KOPT-K1 (cell line): ENCODE results near the gene CELSR1.

Experiments used
- H3K27ac ChIP-seq: fragments of 200-600 bp; sonication (generic); 2 replicates; pipeline ENCODE4 v1.5.1; 2016; ENCODE audit warnings: antibody characterized with exemption, mild to moderate bottlenecking, low read depth, low read length; ENCODE audit not compliant: poor library complexity, severe bottlenecking
- H3K36me3 ChIP-seq: fragments of 200-600 bp; sonication (generic); 2 replicates; pipeline ENCODE4 v1.5.1; 2017; ENCODE audit warnings: antibody characterized with exemption, mild to moderate bottlenecking, low read length, moderate library complexity; ENCODE audit not compliant: insufficient read depth
- H3K9me3 ChIP-seq: fragments of 200-600 bp; sonication (generic); 2 replicates; pipeline ENCODE4 v1.5.1; 2017; ENCODE audit warnings: antibody characterized with exemption, low read length, mild to moderate bottlenecking; ENCODE audit not compliant: insufficient read depth, poor library complexity, severe bottlenecking

The CELSR1 gene

GRCh38 chr22:46366327-46366731 lies 171.1 kb downstream of the CELSR1 start:
- H3K27ac ChIP-seq, result no peak overlapping the region
- no peaks in the 10 kb centered on the region for H3K9me3 ChIP-seq
- no peaks in the 10 kb centered on the region for H3K36me3 ChIP-seq

DNA sequence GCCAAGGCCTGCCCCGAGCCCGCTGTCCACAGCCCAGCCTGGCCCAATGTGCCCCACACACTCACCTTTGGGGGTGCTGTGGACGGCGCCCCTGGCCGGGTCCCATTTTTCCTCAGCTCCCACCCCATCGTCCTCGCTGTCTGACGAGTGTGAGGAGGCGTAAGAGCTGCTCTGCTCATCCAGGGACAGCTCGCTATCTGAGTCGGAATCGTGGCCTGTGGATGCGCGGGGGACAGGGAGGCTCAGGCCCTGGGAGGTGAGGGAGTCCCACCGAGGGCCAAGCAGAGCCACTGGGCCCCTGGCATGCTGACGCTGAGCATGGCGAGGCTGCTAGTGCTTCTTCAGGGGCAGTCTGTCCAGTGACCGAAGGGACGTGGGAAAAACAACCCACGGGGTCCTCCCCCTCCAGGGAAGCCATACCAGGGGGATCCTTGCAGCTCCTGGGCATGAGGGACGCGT lies 172.2 kb downstream of the CELSR1 start:
- no peaks in the 10 kb centered on the region; the same call in 1 of the 2 replicates for H3K36me3 ChIP-seq
- no peak overlapping the region for H3K27ac ChIP-seq

DNA sequence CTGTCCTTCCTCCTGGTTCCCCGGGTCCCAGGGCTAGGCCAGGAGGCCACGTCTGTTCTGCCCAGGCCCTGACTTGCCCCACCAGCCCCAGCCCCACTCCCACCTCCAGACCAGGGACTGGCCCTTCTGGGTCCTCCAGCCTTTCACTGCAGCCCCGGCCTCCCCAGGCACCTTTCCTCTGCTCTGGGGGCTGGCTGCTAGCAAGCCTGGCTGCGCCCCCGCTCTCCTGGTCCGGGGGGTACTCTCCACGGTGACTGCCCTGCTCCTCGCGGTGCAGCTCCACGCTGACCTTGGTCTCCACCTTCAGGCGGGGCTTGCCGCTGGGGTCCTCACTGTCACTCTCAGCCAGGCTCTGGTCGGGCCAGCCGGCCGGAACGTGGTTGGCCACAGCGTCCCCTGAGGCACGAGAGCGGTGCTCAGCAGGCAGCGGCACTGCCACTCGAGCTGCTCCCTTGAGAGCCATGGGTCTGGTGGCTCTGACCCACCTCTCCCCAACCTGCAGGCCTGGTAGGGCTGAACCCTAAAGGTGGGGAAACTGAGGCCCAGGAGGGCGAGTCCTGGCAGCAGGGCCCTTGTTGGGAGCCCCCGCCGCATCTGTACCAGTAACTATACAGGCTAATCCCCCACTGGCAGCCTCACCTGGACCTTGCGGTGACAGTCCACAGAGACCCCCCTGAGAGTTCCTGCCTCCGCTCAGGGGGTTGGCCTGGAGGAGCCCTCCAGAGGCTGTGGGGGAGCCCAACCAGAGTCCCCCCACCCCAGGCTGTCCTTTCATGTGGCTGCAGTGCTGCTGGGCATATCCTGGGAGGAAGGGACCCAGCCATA lies 172.9 kb downstream of the CELSR1 start:
- H3K36me3 ChIP-seq, result no peaks in the 10 kb centered on the region; the same call in 1 of the 2 replicates
- H3K9me3 ChIP-seq, result no peaks in the 10 kb centered on the region

More for the DNA sequence above, 172.2 kb downstream of the CELSR1 start:
- H3K9me3 ChIP-seq, result no peaks in the 10 kb centered on the region

GRCh38 chr22:46363611-46364321 lies 173.7 kb downstream of the CELSR1 start:
- no peaks in the 10 kb centered on the region for H3K9me3 ChIP-seq
- no peak overlapping the region for H3K27ac ChIP-seq
- H3K36me3 ChIP-seq, result peaks cover 6% of the 10 kb centered on the region; the same call in 1 of the 2 replicates

More for the DNA sequence above, 172.9 kb downstream of the CELSR1 start:
- H3K27ac ChIP-seq, result no peak overlapping the region

DNA sequence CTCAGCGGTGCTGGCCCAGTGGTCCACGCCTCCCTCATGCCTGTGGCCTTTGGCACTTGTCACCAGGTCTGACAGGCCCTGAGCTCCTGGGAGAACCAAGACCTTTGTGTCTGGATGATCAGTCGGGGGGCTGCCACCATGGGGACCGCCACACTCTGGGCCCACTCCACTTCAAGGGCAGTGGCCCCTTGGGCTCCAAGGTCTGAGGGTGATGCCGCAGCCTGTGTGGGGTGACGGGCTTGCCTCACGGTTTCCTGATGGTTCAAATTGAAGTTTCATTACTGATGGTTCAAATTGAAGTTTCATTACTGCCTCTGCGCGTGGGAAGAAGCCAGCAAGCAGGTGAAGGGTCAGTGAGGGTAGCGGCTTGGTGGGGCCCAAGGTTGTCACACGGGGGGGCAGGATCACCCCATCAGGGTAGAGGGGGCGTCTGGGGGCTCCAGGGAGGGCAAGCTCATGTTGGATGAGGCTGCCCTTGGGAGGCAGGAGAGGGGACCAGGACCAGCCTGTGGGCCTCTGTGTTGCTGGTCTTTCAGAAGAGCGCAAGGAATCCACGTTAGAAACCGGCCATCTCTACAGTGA lies 174.4 kb downstream of the CELSR1 start:
- Histone ChIP-seq H3K36me3 (peaks cover 13% of the 10 kb centered on the region; the same call in 1 of the 2 replicates), H3K27ac (no peak overlapping the region), H3K9me3 (no peaks in the 10 kb centered on the region)

DNA sequence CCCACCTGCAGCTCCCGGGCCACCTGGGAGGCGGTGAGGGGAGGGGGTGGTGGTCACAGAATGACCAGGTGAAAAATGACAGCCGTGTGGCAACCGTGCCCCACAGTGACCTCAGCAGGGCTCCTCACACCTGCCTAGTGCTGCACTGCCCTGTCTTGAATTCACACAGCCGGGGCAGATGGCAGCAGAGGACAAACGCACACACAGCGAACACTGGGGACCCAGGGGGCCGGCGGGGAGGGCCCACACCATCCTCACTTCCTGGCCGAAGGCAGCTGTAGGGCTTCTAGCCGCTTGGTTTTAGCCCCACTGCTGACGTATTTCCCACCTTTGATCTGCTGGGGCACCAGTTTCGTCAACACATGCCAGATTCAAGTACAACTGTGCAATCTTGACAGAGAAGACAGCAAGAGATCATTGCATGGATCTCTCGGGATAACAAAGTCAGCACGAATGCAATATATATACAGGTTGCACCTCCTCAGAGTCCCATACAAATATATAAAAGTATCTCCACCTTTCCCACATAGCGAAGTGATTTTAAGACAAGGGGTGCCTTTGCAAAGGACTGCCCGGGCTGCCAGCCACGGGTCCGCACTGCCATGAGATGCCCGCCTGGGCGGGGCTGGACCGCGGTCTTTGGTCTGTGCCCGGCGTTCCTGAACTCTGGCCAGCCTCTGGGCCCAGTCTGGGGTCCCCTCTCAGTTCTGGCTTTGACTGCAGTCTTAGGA lies 175.1 kb downstream of the CELSR1 start:
- Histone ChIP-seq H3K9me3 (no peaks in the 10 kb centered on the region), H3K36me3 (peaks cover 17% of the 10 kb centered on the region; the same call in 1 of the 2 replicates), H3K27ac (no peak overlapping the region)

GRCh38 chr22:46361826-46362202 lies 175.6 kb downstream of the CELSR1 start:
- peaks cover 23% of the 10 kb centered on the region; the same call in 1 of the 2 replicates for H3K36me3 ChIP-seq
- H3K27ac ChIP-seq, result no peak overlapping the region
- H3K9me3 ChIP-seq, result no peaks in the 10 kb centered on the region

DNA sequence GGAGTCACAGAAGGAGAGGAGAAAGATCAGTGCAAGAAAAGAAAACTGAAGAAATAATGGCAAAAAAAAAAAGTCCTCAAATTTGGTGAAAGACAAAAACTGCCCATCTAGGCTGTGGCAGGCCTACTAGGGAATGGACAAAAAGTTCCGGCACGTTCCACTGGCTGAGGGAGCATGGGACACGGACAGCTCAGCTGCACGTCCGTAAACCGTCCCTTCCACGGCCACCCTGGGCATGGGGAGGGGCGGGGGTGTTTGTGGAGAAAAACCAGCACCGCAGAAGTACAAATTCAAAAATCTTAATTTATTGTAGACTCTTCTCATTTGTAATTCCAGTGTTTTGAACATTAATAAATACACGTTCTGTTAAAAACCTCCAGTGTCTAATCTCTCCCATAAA lies 176.5 kb downstream of the CELSR1 start:
- Histone ChIP-seq H3K9me3 (no peaks in the 10 kb centered on the region), H3K27ac (no peak overlapping the region), H3K36me3 (peaks cover 32% of the 10 kb centered on the region)

DNA sequence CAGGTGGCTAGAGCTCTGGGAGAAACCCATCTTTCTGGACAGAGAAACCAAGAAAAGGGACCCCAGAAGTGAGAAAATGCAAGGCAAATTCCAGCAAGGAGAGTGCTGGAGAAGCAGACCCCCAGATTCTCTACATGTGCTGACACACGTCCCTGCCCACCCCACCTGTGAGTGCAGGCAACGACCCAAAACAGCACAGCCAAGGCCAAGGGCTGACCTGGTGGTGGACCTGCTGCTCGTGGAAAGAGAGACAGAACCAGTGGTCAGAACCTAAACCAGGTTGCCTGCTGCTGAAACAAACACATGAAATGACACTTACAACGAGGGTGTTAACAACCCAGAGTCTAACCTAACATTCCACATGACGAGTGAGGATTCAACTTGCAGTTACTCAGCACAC lies 177.3 kb downstream of the CELSR1 start:
- H3K36me3 ChIP-seq, result peaks cover 40% of the 10 kb centered on the region

DNA sequence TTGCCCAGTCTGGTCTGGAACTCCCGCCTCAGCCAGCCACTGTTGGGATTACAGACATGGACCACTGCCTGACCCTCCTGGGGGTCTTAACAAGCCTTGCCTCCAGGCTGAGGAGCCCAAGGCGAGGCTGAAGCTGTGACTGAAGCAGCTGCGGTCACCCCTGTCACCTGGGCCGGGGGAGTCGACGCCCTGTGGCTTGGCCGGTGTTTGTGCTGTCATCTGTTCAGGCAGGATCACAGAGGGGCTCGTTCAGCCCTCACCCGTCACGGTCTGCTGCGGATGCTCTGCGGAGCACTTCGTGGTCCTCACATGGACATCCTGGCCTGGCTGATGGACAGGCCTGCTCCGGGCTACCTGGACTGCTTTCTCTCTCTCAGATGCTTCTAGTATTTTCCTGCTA lies 178.1 kb downstream of the CELSR1 start:
- H3K9me3 ChIP-seq, result no peaks in the 10 kb centered on the region
- H3K27ac ChIP-seq, result no peak overlapping the region
- peaks cover 47% of the 10 kb centered on the region for H3K36me3 ChIP-seq

More for the DNA sequence above, 177.3 kb downstream of the CELSR1 start:
- no peaks in the 10 kb centered on the region for H3K9me3 ChIP-seq
- no peak overlapping the region for H3K27ac ChIP-seq

- H3K36me3 ChIP-seq, result peaks cover 53% of the 10 kb centered on the region
- H3K27ac ChIP-seq, result no peak overlapping the region
- no peaks in the 10 kb centered on the region for H3K9me3 ChIP-seq
Observed at GRCh38 chr22:46358766-46359165, 178.7 kb downstream of the CELSR1 start.

DNA sequence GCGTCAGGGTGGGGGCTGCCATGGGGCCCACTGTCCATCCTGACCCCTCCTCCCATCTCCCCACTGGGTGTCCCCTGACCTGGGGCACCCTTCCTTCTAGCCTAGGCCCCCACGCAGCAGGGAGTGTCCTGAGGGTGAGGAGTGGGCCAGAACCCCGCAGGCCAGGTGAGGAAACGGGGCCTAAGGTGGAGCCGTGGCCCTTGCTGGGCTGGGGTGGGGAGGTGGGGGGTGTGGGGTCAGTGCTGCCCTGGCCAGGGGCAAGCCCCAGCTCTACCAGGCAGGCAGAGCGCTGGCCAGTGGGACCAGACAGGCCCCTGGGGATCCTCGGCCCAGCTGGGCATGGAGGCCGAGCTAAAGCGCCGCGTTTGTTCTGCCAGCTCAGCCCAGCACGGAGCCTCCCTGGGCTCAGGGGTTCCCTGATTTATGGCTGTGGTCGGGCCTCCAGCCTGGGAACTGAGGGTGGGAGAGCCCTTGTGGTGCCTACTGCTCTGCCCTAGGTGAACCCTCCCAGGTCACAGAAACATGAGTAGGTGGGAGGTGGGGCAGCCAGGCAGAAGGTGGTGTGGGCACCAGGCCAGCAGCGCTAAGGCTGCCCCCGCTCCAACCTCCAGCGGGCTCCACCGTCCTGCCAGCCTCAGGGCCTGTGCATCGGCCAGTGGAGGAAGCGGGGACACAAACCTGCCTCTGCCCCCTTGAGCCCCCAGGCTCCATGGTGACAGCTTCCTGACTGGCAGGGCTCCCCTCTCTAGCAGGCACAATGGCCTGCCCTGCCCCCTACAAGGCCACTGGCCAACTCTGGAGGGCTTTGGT lies 179.5 kb downstream of the CELSR1 start:
- Histone ChIP-seq H3K36me3 (peaks cover 62% of the 10 kb centered on the region), H3K27ac (no peak overlapping the region)

GRCh38 chr22:46356496-46357480 lies 180.6 kb downstream of the CELSR1 start:
- Histone ChIP-seq H3K9me3 (no peaks in the 10 kb centered on the region), H3K27ac (no peak overlapping the region), H3K36me3 (peaks cover 73% of the 10 kb centered on the region)

More for the DNA sequence above, 179.5 kb downstream of the CELSR1 start:
- no peaks in the 10 kb centered on the region for H3K9me3 ChIP-seq
